Inflammatory macrophage treated with lipopolysaccharide for 1 hour (primary cell): ENCODE data around the gene POLL.
"Not testable (repeated sequence)": the region's sequence is repeated elsewhere in the genome, so short reads cannot be mapped to it uniquely, and the experiment has no call there.

Experiments used
- DNase-seq, 2 donors: peaks; one replicate each; pipeline ENCODE4 v3.0.0-alpha.2; 2020 to 2022

POLL gene

DNA sequence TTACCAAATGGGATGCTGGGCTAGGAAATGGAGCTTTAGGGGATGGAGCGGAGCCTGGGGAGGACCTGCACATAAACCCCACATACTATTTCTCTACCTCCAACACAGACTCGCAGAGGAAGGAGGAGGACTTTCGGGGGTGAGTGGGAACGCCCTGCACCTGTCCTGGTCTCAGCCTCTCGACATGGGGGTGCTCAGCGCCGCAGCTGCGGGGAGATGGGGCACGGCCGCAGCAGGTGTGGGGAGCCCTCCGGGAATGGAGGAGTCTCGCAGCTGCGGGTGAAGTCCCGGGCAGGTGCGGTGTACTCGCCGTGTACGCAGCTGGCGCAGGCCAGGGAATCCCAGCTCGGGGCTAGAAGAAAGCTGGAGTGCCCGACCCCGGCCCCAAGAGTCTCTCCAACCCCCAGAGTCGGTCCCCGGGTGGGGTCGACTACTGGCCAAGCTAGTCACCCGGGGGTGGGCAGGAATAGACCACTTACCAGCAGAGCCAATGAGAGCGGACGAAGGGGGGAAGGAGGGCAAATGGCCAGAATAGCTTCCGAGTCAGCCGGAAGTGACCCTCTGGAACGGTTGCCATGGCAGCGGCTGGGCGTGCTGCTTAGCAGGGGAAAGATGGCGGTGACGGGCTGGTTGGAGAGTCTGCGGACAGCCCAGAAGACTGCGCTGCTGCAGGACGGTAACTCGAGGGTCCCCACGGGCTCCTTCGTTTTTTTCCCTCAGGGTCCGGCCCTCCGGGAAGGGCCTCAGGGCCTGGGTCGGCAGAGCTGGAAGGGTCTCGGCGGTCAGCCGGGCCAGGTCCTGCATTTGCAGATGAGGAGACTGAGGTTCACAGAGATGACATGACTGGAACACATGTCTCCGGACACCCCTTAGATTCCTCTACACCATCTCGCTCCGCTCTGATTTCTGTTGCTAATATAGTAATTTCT is at the start of gene POLL, which contains the start of gene DPCD:
TSS of gene POLL (minus strand) at position 533 of the 929 bp plus-strand sequence. CDS start 897 bp downstream, outside the sequence.
TSS of gene DPCD (plus strand) at position 597 of the 929 bp plus-strand sequence. CDS start at position 613, 16 bp downstream.
- DNase-seq = peak; percentile 90 to 99

DNA sequence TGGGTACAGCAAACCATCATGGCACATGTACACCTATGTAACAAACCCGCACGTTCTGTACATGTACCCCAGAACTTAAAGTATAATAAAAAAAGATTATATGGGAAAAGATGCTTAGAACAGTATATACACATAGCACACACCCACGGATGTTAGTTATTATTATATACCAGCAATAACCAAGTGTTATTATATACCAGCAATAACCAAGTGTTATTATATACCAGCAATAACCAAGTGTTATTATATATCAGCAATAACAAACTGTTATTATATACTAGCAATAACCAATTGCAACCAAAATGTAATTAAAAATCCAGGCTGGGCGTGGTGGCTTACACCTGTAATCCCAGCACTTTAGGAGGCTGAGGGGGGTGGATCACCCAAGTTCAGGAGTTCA is 45.5 kb upstream of the POLL start:
- DNase-seq = not testable (repeated sequence)

DNA sequence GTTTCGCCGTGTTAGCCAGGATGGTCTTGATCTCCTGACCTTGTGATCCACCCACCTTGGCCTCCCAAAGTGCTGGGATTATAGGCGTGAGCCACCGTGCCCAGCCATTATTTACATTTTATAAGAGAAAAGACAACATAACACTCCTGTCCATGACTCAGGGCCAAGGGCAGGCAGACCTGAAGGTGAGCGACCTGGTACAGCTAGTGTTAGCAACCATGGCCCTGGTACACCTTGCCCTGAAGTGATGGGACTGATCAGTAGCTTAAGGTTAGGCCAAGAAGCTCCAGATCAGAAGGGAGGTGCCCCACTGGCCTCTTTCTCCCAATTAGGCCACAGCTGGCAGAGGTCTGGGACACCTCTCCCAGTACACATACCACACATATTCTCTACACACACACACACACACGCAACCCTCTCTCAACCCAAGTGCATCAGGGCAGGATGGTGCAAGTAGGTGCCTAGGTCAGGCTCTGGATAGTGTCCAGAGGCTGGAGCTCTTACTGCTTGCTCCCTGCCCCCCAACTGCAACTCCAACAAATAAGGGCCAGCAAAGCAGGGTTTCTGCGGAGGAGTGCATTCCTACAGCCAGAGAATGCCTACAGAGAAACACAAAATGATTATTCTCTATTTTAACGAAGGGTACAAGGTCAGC is 43.9 kb upstream of the POLL start:
- no peak for DNase-seq

DNA sequence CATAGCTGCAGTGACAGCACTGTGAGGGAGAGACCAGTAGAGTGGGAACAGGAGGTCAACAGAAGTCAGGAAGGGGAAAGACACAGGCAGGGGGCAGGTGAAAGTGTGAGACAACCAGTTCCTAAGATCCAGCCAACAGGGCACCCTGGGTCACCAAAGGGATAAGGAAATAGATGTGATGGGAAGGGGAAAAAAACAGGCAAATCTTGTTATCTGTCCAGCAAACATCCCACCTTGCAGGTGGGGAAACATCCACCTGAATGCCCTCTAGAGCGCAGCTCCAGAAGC is 42.5 kb upstream of the POLL start:
- no peak for DNase-seq

DNA sequence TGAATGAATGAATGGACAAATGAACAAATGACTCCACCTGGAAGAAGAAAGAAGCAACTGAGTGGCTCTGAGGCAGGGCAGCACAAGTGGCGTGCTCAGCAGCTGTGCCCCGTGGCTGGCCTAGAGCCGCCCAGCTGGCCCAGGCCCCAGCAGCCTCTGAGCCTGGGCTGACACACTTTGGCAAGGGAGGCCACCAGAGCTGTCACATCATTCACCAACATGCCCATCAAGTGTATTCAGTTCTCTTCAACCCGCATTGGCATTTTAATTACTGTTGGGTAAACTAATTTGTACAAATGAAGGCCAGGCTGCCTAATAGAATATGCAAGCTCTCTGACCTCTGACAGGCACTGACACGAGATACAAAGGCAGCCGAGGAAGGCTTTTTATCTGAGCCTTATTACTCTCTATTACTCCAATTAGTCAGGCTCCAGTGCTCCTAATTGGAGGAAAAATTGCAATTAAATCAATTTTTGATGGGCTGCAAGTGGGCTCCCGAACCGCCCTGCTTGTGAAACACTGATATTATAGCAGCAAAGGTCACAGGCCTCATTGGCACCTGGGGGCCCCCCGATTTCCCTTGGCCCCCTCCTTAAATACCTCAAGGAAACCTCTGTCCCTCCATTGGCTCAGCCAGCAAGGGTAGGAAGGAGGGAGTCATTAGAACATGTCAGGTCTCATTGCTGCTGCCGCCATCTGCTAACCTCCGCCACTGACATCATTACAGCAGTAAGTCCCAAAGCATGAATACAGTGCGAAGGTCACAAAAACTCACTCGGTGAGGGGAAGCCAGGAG is 42.0 kb upstream of the POLL start:
- DNase-seq = no peak

DNA sequence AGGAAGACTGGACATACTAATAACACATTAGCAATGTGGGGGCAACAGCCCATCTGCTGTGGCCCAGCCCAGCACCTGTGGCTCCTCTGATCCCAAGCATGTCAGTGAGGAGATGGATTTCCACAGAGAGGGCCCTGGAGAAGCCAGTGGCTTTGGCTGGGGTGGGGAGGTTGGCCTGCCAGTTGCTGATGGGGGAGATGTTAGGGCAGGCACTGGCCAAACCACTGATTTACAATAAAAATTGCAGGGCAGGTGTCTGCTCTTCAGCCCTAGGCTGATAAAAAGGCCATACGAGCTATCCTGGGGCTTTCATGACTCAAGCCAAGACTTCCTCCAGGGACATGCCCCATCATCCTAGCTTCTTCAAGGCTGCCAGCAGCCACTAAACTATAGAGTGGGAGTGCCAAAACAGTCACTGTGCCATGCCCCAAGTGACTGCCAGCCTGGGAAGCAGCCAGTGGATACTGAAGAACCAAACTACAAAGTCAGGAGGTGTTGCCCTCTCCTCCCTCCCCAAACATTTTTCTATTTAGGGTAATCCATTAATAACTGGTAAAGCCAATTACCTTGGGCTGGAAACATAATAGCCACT is 37.9 kb upstream of the POLL start:
- no peak for DNase-seq

DNA sequence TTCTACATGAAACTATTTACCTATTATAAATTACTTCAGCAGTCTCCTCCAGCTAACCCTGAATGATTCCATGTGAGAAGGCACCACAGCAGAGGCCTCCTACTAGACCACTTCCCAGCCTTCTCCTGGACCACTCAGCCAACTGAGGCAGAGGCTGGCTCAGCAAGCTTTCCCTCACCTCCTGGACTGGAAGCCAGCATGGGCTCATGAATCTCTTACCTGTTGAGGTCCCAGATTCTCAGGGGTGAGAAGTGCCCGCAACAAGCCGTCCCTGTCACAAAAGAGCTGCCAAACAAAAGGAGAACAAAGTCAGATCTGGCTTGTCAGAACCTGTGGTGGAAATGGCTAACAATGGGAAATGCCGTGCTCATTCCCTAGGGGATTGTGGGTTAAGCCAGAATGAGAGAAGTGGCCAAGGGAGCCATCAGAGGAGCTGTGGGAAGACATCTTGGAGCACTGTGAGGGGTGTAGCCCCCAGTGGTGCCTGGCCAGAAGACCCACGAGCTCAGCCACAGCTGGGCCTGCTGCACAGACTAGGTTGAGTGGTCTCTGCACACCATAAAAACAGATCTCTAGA is 36.6 kb upstream of the POLL start:
- no peak for DNase-seq

DNA sequence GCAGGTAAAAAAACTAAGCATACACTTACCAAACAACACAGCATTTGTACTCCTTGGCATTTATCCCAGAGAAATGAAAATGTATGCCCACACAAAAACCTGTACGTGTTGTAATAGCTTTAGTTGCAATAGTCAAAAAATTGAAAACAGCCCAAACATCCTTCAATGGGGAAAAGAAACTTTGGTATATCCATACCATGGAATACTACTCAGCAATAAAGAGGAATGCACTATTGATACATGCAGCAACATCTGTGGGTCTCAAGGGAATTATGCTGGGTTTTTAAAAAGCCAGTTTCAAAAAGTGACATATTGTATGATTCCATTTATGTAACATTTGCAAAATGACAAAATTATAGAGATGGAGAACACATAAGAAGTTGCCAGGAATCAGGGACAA is 35.5 kb upstream of the POLL start:
- no peak for DNase-seq

DNA sequence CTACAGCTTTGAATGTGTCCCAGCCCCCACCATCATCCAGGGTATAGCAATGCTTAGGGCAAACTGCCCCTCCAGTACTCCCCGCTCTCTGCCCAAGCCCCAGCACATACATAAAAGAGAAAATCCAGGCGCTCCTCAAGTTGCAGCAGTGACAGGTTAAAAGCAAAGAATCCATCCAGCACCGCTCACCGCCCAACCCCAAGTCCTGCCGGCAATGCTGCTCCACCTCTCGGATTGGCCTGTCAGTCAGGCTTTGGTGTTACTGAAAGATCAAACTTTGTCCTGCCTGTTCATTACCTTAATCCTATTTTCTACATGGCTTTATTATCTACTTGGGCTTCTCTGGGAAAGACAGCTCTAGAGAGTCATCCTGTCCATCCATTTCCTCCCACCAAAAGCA is 31.9 kb upstream of the POLL start:
- no peak for DNase-seq

DNA sequence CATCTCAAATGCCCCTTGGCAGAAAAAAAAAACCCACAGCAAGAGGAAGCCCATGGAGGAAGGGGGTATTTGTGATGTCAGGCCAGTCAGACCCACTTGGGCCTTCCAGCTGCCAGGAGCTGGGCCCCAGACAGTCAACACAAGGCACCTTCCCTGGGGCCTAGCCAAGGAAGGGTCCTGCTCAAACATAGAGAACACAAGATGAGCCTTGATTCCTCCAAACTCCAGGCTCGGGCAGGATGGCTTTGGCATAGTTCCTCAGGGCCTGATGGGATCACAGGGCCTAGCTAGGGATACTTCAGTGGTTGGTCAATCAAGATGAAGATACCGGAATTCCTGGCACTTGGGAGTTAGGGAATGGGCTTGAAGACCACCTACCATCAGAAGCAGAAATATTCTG is 30.8 kb upstream of the POLL start:
- DNase-seq = no peak

DNA sequence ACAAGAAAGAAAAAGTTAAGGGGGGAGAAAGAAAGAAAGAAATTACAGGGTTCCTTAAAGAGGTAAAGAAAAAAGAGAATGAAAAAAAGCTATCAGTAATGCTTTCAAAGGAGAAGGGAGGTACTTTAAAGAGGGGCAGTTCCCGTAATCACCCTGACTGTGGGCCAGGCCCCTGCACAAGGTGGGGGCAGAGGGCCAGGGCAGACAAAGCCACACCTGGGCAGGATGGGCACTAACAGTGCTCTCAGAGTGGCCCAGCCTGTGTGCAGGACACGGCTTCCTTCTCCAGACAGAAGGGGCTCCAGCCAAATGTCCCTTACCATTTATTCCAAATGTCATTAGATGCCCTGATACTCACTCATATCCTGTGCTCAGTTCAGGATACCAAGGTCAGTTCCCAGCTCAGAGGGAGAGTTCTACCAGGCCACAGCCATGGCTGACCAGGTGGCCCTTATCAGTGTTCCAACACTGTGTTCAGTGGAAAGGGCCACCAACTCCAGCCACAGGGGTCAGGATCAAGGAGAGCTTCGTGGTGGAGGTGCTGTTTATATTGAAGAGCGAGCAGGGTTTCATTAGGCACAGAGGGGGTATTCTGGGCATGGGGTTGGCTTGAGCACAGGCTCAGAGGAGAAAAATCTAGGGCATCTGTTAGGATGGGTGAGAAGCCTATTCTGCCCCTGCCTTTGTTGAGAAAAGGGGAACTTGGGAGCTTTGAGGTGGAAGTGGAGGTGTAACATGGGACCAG is 29.9 kb upstream of the POLL start:
- no peak for DNase-seq

DNA sequence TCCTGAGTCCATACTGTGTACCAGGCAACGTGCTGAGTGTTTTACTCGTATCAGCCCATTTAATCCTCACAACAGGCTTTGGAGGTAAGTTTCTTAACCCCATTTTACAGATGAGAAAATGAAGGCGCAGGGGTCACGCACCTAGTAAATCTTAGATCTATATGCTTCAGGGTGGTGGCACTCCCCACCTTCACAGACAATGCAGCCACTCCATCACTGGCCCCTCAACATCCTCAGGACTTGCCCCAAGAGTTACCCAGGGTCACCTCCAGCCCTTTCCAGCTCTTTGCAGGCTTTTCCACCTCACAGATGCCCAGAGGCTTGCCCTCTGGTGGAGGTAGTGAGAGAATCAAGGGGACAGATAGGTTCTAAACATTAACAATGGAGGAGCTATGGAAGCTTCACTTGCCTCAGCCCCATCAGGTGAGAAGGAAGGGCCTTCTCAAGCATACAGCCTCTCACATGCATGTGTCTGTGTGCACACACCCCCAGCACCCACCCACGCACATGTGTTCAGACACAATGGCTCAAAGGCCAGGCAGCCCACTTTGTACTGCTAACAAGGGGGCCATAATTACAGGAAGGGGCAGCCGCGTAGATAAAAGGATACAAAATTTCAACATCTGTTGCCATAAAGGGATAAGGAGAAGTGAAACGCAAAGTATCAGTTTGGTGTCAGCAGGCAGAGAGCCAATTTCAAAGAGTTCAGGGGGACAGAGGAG is 29.2 kb upstream of the POLL start:
- peak in 1 of 2 donors; percentile 1 for DNase-seq

DNA sequence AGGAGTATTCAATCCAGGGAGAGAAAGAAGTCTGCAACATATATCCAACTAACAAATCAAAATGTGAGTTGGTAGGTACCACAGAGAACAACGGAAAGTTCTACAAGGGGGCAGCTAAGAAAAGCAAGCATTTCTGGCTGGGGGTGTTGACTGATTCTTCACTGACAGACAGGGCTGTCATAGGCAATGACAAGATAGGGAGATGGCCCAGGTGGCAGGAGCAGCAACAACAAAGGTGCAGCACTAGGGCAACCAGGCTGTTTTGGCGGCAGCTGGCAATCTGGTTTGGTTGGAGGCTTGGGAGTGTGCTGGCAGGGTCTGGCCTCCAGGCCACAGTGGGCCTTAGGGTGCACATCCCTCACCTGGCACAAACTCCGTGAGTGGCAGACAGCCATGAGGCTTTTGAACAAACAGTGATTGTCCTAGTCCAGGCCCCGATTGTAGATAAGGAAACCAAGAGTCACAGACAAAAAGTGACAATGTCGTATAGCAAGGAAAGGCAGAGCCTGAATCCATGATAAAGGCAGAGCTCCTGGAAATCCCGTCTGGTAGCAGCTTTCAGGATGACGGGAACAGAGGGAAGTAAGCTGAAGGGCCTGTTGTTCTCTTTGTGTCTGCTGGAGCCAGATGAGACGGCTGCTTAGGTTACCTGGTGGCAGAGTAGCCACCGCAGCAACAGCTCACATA is 28.5 kb upstream of the POLL start:
- no peak for DNase-seq

DNA sequence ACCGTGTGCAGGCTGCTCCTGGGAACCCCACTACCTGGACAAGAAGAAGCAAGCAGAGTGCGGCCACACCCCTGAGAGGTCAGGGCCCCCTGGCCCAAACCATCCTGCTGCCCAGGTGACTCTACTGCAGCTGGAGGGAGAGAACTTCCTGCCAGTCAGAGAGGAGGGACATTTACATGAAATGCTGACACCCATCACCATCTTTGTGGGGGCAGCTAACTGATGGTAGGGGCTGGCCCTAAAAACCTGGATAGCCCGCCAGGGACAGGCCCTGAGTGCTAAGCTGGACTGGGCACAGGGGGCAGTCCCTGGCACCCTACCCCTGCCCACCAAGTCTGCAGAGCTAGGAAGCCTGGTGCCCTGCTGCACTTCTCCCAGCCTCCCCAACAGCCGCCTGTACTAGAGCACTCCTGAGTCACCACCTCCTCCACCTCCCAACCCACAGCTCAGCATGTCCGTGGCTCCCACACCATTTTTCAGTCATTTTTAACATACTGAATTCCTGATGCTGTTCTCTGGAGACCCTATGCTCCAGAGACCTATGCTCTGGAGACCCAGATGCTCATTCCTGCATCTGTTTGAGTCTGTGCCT is 27.6 kb upstream of the POLL start:
- no peak for DNase-seq

DNA sequence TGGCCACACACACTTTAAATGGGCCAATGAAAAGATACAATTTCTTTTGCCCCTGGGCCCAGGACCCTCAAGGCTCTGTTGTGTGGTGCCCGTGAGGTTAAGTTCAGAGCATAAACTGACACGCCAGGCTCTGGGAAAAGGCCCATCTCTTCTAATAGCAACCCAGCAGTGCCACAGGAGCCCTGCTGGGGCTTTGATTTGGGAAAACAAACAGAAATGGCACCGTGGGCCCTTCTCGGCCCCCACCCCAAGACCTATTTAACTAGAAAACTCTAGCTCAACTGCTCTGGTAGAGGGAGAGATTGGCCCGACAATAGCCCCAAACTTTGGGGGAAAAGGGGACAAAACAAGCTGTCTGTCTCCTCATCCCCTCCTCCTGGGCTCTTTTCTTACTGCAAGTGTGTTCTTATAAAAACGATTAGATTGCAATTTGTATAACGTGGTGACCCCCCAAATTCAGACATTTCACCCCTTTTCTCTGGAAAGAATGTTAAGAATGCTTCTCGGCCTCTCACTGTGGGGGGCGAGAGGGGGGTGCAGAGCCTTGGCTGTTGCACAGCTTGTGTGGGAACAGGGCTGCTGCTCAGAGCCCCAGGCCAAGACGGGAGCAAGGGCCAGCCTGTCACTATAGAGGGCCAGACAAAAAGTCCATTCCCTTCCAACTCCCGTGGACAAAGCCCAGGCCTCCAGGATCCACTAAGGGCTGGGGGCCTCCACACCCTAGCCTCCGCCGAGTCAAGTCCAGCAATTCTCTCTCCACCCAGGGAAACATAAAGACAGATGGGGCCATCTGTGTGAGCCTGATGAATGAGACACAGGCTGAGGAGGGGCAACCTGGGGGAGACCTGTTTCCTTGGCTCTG is 26.8 kb upstream of the POLL start:
- no peak for DNase-seq

DNA sequence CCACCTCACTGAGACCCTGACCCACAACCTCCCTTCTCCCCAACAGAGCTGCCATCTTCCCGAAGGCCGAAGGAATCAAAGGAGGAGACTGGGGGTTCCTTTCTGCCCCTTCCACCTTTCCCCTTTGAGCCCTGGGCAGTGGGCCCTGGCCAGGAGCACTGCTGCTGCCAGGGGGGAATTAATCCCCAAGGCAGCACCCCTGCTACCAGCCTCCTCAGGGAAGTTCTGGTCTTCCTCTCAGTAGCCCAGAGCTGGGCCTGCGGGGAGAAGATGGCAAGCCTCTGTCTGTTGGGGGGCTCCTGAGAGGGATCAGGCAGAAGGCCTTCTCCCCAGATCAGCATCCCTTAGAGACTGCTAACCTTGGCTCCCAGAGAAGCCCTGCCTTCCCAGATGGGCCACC is 25.6 kb upstream of the POLL start:
- no peak for DNase-seq

DNA sequence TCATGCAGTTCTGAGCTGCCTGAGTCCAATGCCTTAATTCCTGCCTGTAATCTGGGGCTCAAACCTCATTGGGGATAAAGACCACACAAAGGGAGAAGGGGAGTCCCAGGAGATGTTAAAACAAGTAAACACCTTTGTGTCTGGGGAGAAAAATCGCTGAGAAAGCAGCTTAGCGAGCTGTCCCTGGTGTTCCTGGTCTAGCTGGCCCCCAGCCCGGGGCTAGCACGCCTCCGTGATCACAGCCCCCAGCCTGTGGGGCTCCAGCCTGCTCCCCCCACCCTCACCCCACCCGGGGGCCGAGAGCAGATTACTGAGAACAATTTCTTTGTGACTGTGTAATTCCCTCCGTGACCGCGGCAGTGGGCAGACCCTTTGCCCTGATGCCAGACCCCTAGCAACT is 24.8 kb upstream of the POLL start:
- no peak for DNase-seq

DNA sequence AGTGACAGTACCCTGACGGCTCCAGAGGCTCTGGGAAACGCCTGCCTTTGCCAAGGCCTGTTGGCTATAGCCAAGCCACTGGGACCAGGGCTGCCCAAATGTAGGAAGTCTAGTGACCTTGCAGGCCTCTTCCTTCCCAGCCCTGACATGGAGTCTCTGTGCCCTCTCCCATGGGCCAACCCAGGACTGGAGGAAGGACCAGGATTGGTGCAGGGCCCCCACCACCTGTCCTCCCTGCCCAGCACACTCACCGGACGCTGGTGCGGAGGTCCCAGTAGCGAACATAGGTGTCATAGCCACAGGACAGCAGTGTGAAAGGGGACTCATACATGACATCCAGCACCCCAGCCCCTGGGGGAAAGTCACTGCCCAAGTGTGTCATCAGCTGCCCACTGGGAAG is 24.0 kb upstream of the POLL start:
- DNase-seq = no peak
